ENCODE measurements around the gene LIX1.
"Not testable (repeated sequence)": the region's sequence is repeated elsewhere in the genome, so short reads cannot be mapped to it uniquely, and the experiment has no call there.

The LIX1 gene

GRCh38 chr5:97141031-97141430 is 1.4 kb downstream of the LIX1 start:
- DNase-seq (ENCODE audit: low spot score), result no peak

- not testable (repeated sequence) for DNase-seq (ENCODE audit: low spot score)
Measured at GRCh38 chr5:97140250-97140649, 2.2 kb downstream of the LIX1 start.

GRCh38 chr5:97136475-97136874 is 5.9 kb downstream of the LIX1 start:
- DNase-seq (ENCODE audit: low spot score), result no peak

- DNase-seq (ENCODE audit: low spot score), result no peak
Measured at GRCh38 chr5:97135868-97136267, 6.5 kb downstream of the LIX1 start.

DNA sequence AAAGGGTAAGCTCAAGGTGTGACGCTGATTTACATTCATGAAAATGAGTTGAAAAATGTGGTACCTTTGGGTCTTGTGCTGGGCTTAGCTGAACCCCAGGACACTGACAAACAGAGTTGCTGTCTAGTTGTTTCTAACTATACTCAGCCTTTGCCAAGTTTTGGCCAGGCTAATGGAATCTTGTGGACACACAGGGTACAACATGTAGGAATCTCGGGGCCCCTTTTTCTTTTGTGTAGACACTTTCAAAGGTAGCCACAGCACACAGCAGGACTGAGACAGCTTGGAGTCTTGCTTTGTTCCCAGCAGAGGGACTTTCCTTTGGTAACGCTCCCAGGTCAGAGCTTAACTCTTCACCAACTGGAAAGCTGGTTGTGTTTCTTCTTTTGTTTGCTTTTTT is 7.8 kb downstream of the LIX1 start:
- DNase-seq (ENCODE audit: low spot score), result no peak

DNA sequence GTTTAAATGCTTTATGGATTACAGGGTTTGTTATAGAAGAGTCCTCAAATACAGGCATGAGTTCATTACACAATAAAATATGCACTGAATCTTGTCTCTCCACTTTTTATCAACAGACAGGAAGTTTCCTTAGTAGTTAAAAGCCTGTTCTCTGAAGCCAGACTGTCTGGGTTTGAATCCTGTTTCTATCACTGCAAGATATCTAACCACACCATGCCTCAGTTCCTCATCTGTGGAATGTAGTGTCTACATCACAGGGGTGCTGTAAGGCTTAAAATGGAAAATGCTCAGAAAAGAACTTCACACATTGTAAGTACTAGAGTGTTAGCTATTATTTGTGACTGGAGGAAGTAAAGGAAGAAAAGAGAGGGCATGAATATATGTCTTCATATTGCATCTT is 9.3 kb downstream of the LIX1 start:
- no peak for DNase-seq (ENCODE audit: low spot score)

DNA sequence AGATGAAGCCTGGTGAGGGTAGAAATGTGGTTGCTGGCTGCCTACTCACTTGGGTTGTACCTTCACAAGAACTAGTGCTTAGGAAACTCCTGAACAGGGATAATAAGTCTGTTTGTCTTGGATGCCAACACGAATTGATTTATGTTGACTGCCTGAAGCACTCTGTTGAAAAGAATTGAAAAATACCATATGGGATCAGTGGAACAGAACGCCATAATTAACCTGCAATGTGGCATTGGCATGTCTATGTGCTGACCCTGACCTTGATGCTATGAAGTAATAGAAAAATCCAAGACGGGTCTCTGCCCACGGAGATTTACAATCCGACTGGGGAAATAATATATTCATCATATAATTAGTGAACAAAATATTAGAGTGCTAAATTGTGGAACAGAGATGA is 10.5 kb downstream of the LIX1 start:
- no peak for DNase-seq (ENCODE audit: low spot score)

GRCh38 chr5:97131139-97131710 is 11.2 kb downstream of the LIX1 start:
- DNase-seq (ENCODE audit: low spot score), result no peak

DNA sequence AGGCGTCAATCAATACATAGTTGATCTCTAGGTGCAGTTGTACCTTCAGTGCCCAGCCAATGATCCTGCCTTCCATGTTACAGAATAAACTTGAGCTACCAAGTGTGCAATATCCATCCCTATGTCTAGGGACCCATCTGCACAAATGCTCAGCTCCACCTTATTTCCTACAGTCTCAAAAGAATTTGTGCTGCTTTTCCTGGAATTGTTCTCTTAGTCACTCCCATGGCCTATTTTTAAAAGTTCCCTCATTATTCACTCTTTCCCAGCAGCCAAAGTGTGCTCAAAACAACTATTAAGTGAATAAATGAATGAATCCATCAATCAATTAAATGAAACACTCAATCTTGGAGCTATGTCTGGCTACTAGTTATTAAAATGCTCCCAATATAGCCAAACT is 14.7 kb downstream of the LIX1 start:
- DNase-seq (ENCODE audit: low spot score), result peak; percentile 61

DNA sequence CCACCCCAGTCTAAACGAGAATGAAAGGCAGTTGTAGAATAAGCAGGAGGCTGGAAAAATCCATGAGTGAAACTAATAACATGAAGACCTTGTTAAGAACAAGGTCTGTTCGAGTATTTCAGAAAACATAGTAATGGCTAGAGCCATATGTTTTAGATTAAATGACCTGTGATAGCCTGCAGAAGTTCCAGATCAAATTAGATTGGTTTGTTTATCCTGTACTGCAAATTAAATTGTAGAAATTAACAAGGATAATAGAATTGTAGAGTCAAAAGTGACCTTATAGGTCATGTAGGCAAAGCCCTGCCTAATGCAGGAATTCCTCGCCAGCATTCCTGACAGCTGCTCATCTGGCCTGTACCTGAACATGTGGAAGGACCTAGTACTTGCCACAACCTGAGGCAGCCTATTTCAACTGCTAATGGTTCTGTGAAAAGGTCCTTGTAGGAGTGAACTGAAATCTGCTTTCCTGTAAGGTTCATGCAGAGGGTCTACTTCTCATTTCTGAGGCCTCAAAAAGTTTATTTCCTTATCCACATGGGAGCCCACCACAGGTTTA is 17.2 kb downstream of the LIX1 start:
- no peak for DNase-seq (ENCODE audit: low spot score)

GRCh38 chr5:97124335-97124734 is 18.1 kb downstream of the LIX1 start:
- no peak for DNase-seq (ENCODE audit: low spot score)

GRCh38 chr5:97121848-97122247 is 20.6 kb downstream of the LIX1 start:
- DNase-seq (ENCODE audit: low spot score), result no peak

GRCh38 chr5:97120195-97120594 is 22.2 kb downstream of the LIX1 start:
- DNase-seq (ENCODE audit: low spot score), result no peak

GRCh38 chr5:97119007-97119390 is 23.4 kb downstream of the LIX1 start:
- DNase-seq (ENCODE audit: low spot score), result no peak

GRCh38 chr5:97118261-97119006 is 24.0 kb downstream of the LIX1 start:
- DNase-seq (ENCODE audit: low spot score), result no peak

GRCh38 chr5:97115932-97116331 is 26.5 kb downstream of the LIX1 start:
- no peak for DNase-seq (ENCODE audit: low spot score)

DNA sequence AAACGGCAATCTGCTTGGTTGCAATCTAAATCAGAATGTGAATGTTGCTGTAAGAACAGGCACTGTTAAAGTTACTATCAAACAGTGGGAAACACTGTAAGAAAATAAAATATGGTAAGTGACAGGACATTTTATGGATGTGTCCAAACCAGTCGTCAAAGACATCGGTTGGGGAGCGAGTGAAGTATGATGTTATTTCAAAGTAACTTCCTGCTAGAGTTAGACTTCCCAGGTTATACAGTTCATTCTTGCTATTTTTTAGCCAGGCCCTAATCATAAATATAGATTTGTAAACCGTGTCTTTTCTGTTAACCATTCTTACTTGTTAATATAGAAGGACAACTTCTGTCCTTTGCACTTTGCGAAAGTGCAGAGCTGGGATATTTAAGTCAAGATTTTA is 30.2 kb downstream of the LIX1 start:
- no peak for DNase-seq (ENCODE audit: low spot score)

DNA sequence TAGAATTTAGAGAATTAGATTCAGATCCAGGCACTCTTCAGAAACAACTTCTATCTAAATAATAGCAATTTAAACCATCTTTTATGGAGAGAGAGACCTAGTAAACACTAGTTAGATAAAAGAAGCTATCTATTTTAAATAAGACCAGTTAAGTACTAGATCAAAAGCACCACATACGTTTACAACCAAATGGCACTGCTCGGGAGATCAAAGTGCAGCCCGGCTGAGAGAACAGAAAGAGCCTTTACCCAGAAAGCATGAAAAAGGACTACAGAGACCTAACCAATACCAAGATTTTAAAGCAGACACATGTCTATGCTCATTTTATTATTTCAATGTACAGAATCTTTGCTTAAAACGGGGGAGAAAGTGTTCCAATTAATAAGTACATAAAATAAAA is 30.8 kb downstream of the LIX1 start:
- no peak for DNase-seq (ENCODE audit: low spot score)

GRCh38 chr5:97111004-97111403 is 31.4 kb downstream of the LIX1 start:
- no peak for DNase-seq (ENCODE audit: low spot score)

DNA sequence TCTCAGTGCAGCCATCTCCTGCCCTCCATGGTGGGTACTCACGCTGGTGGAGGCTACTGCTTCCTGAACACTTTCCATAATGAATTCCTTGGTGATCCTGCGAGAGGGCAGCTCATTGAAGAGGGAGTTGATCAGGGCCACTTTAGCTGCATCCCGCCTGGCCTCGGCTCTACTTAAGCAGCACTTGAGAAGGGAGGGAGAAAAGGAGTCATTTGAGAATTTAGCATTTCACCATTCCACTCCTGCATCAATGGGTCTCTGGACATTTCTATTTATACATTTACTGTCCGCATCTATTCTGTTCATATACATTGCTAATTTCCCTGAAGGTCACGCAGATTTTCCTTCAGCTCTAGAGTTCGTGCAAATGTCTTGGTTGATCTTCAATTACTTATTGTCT is 35.1 kb downstream of the LIX1 start:
- DNase-seq (ENCODE audit: low spot score), result no peak

GRCh38 chr5:97106216-97106581 is 36.2 kb downstream of the LIX1 start:
- no peak for DNase-seq (ENCODE audit: low spot score)

DNA sequence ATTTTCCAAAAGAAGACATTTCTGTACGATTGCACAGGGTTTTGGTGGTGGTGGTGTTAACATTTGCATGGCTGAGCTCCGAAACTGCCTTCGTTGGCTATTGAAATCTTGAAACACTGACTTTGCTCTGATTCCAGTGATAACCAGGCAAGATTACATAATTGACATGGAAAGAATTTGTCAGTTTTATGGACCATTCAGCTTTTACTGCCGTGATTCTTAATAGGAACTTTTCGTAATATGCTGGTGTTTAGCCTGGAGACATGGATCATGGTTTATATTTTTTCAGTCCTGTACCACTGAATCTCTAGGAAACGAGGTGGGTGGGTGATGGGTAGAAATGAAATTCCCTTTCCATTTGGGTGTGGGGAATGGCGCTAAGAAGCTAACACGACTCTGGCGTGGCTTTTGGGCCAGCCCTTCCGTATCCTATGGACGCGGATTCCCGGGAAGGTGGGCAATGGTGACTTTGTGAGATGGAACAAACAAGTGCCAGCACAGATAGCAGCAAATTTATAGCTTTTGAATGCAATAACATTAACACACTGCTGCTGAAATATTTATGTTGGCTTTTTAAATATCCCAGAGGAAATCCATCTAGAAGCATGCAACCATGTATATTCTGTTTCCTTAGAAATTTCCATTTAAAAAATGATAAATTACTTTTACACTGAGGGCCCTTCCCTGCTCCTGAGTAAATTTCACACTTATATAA is 36.8 kb downstream of the LIX1 start:
- no peak for DNase-seq (ENCODE audit: low spot score)

GRCh38 chr5:97102010-97102470 is 40.4 kb downstream of the LIX1 start:
- no peak for DNase-seq (ENCODE audit: low spot score)

All from kidney capillary endothelial cell (primary cell).